NCI-H1092 treated with DMSO at 0.1 percent for 48 hours (cell line): ENCODE results near the gene BCR.

Experiments used
- DNase-seq: peaks from one replicate; lab custom pipeline; 2025; lab: John Stamatoyannopoulos, UW

The BCR gene

DNA sequence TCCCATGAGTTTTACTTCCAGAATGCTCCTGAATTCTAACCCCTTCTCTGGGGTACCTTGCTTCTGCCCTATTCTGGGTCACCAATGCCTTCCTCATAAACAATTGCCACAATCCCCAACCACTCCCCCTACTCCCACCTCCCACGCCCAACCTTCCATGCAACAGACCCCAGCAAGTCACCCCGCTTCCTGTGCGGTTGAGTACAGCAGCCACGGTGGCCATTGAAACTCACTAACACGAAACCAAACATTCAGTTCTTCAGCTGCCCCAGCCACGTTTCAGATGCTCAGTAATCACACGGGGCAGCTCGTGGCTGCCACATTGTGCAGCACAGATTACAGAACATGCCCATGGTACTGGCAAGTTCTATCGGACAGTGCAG is 3.7 kb upstream of the BCR start:
- DNase-seq: no peak

DNA sequence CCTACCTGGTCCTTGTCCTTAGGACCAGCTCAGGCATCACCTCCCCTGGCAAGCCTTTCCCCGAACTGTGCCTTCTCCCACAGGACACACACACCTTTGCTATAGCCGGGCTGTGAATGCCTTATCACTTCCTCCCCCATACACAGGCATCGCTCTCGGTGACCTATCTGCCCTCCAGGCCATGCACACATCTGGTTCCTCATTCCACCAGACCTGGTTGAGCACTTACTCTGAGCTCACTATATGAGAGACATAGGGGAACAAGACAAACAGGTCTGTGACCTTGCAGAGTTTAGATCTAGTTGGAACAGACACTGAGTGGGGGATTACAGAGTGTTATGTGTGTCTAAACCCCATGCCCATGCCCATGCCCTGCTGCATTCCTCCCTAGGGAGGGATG is 3.1 kb upstream of the BCR start:
- no peak for DNase-seq

DNA sequence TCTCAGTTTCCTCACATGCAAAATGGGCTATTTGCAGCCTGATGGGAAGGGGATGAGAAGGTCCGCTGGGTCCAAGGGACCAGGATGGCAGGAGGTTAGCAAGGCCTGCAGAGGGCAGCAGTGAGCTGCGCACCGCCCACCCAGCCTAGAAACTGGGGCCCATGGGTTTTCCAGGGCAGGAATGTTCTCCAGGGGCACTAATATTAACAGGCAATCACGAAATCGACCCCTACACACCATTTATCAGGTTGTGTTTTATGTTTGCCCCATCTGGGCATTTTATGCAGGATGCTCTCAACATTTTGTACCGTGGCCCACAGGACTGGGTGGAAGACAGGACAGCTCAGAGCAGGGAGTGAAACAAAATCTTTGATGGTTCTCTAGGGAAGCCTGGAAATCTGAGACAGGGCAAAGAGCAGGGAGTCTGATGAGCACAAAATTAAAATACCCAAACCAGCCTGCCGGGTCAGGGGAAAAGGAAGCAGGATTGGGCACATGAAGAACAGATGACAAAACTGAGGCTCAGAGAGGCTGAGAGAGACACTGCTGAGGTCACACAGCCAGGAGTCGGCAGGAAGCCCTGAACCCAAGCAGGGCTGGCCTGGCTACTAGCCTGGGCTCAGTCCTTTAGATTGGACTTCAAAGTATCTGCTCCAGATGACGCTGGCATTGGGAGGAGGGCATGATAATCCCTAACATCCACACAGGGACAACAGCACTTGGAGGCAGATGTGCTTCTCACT is 1.6 kb upstream of the BCR start:
- DNase-seq: peak; percentile 65

DNA sequence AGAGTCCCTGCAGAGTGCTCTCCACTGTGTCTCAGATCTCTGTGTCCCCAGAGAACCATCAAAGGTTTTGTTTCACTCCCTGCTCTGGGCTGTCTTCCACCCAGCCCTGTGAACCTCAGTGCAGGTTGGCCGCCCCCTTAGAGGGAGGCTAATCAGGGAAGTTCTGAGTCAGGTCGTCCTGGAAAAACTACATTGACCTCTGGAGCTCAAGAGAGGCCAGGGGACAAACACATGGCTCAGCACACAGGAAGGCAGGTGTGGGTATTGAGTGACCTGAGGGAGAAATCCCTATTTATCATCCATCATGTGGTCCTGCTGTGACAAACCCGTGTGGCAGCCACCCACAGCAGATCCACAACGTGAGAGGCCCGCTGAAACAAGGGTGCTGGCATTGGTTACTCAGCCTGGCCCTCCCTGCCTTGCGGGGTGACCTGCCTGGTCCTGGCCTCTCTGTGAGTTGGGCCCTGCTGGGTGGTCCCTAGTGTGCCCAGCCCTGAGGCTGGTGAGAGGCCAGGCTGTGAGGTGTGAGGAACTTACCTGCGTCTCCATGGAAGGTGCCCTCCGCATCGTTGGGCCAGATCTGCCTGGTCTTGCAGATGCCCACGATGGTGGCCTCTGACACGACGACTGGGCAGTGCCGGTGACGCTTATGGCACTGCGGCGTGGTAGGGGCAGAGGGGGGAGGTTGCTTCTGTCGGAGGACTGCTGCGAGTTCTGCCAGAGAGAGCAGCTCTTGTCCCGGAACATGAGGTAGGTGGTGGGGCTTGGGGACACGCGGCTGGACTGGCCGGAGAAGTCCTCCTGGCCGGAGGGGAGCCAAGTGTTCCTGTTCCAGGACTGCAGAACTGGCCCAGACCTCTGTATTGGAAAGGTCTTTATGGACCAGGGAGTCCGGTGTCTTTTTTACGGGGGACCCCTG is 669 bp upstream of the BCR start:
- DNase-seq: peak; percentile 35

DNA sequence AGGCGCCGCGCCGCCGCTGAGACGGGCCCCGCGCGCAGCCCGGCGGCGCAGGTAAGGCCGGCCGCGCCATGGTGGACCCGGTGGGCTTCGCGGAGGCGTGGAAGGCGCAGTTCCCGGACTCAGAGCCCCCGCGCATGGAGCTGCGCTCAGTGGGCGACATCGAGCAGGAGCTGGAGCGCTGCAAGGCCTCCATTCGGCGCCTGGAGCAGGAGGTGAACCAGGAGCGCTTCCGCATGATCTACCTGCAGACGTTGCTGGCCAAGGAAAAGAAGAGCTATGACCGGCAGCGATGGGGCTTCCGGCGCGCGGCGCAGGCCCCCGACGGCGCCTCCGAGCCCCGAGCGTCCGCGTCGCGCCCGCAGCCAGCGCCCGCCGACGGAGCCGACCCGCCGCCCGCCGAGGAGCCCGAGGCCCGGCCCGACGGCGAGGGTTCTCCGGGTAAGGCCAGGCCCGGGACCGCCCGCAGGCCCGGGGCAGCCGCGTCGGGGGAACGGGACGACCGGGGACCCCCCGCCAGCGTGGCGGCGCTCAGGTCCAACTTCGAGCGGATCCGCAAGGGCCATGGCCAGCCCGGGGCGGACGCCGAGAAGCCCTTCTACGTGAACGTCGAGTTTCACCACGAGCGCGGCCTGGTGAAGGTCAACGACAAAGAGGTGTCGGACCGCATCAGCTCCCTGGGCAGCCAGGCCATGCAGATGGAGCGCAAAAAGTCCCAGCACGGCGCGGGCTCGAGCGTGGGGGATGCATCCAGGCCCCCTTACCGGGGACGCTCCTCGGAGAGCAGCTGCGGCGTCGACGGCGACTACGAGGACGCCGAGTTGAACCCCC is 798 bp downstream of the BCR start:
- no peak for DNase-seq

DNA sequence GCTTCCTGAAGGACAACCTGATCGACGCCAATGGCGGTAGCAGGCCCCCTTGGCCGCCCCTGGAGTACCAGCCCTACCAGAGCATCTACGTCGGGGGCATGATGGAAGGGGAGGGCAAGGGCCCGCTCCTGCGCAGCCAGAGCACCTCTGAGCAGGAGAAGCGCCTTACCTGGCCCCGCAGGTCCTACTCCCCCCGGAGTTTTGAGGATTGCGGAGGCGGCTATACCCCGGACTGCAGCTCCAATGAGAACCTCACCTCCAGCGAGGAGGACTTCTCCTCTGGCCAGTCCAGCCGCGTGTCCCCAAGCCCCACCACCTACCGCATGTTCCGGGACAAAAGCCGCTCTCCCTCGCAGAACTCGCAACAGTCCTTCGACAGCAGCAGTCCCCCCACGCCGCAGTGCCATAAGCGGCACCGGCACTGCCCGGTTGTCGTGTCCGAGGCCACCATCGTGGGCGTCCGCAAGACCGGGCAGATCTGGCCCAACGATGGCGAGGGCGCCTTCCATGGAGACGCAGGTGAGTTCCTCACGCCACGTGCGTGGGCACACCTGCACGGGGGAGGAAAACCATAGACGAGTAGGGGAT is 1.5 kb downstream of the BCR start:
- DNase-seq: no peak

DNA sequence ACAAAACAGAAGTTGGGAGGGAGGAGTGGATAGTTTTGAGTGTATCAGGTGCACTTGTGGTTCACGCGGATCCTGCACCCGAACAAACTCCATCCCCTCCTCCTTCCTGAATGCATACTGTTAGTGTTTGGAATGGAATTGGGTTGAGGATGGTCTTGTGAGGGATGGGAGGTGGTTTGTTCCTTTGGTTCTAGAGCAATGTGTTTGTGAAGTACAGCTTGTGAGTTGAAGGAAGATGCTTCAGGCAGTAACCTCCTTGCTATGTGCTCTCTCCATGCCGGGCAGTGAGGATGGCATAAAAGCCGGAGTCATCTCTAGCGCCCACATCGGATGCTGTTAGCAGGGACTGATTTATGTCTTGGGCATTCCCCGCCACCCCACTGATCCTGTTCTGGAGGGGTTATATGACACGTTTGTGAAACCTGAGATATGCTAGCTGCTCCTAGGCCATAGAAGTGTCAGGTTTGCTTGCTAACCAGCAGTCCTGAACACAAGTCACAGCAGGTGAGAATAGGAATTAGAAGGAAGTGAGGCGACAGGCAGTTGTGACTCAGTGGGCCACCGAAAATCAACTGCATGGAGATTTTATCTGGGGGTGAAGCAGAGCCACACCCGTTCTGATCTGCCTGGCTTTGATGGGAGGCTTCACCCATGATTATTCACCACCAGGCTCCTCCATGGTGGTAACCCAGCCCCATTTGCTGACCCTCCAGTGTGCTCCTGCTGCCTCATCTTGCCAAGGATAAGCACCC is 2.2 kb downstream of the BCR start:
- DNase-seq: peak; percentile 30

DNA sequence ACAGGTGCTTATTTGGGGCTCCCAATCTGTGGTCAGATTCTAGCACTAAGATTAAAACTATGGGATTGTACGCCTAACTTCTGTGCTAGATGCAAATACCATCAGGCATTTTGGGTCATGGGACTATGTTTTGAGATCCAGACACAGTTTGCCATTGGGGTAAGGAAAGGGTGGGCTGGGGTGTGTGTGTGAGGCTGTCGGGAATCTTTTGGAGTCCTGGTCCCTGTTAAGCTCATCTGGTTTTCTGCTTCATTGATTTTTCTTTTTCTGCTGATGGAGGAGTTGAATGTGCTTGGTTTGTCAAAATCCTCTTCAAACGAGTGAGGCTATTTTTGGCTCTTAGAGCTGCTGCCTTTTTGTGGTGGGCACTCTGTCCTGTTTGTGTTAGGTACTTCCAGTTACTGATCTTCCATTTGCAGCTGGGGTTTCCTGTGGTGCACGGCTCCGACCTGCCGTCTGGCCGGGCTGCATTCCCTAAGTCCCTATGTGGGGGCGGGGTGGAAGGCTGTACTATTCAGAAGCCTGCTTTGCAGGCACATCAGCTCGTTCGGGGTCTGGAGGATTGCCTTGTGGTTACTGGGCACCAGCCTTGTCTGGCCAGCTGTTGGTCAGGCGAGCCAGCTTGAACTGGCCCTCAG is 2.9 kb downstream of the BCR start:
- DNase-seq: peak; percentile 62

DNA sequence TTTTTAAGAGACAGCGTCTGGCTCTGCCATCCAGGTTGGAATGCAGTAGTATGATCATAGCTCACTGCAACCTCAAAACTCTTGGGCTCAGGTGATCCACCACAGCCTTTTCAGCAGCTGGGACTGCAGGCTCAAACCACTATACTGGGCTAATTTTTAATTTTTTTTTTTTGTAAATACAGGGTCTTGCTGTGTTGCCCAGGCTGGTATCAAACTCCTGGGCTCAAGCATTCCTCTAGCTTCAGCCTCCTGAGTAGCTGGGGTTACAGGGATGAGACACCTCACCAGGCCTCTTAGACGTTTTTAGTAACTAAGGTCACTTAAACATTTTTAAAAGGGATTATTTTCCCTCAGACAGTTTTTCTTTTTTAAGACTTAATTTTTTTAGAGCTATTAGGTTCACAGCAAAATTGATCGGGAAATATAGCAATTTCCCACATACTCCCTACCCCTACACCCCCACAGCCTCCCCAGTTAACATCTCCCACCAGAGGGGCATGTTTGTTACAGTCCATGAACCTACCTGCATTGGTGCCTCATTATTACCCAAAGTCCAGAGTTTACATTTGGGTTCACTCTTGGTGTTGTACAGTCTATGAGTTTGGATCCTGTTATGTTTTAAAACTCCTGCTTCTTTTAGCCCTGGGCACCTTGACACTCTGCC is 3.9 kb downstream of the BCR start:
- no peak for DNase-seq

DNA sequence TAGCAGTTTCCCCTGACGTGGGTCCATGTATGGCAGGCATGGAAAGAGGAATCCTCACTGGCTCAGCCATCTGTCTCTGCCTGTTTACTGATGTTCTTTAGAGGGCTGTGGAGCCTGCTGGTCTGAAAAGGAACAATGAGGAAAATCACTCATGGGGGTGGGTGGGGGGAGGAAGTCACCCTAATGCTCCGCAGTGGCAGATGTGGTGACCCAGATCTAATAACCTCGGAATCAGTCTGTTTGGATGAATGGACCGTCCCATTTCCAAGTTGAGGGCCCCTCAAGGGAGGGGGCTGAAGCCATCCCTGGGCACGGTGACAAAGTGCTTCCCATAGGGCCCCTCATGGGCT is 4.4 kb downstream of the BCR start:
- DNase-seq: peak; percentile 36

DNA sequence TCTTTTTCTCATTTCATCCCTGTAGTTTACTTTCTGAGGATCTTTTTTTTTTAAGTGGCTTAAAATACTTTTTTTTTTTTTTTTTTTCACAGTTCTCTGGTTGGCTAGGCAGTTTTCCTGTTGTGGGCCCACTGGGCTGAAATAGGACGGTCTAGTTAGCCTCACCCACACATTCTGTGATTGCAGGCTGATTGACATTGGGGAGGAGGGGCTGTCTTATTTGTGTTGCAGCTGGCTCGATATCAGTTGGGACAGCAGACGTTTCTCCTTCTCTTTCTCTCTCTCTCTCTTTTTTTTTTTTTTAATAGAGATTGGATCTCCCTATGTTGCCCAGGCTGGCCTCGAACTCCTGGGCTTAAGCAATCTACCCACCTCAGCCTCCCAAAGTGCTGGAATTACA is 6.9 kb downstream of the BCR start:
- no peak for DNase-seq

DNA sequence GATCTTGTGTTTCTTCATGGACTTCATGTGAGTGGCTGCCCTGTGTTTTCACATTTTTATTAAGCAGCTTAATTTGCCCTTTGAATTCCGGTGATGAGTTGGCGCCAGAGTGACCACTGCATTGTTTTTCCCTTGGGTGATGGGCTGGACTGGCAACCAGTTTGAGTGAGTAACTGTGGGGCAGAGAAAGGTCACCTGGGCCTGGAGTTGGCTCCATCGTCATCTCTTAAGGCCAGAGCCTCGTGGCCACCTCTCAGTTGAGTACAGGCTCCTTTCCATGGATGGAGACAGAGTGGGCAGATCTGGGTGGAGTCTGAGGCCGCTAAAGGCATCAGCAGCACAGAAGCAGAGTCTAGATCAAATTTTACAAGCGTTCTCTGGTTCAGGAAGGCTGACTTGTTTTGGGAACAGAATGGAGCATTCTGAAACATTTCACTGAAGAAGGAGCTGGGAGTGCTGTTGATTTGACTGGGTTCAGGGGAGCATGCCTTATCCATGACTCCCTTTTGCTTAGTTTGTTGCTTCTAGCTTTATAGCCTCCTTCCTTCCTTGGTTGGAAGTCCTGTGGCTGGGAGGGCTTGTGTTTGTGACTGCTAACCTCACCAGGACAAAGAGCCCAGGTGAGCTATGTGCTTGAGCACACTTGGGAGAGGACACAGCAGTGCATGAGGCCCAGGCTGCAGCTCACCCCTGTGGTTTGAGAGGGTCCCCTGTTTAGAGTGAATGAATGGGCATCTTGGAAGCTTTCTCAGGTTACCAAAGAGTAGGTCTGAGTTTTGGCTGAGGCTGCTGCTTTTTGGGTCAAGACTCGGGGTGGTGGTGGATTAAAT is 7.8 kb downstream of the BCR start:
- no peak for DNase-seq

DNA sequence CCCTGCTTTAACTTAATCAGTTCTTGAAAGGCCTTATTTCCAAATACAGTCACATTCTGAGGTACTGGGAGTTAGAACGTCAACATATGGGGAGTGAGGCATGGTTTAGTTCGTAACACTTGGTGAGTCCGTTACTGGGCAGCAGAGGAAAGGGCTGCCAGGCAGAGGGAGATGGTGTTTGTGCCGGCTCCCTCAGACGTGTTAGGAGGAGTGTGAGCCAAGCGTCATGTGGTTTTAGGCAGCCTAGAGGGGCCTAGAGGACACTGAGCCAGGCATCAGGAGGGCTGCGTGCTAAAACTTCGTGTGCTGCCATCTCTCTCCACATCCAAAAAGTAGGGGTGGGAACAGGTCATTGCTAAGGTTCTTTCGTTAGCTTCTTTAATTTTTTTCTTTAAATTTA is 10.2 kb downstream of the BCR start:
- no peak for DNase-seq

DNA sequence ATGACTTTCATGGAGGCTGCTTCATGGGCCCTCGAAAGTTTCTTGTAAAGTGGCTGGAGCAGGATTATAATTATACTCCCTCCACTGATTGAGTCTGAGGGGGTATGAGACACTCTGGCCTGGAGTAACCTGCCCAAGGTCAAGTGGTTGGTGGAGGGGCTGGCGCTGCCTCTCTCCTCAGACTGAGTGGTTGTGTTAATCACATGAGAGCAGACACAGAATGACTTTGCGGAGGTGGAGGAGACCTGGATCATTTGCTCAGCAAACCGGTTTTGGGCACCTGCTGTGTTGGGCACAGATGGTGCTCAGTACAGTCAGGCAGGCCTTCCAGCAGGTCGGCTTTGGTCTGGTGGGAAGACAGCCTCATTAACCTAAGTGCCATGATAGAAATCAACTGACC is 11.8 kb downstream of the BCR start:
- DNase-seq: peak; percentile 49

DNA sequence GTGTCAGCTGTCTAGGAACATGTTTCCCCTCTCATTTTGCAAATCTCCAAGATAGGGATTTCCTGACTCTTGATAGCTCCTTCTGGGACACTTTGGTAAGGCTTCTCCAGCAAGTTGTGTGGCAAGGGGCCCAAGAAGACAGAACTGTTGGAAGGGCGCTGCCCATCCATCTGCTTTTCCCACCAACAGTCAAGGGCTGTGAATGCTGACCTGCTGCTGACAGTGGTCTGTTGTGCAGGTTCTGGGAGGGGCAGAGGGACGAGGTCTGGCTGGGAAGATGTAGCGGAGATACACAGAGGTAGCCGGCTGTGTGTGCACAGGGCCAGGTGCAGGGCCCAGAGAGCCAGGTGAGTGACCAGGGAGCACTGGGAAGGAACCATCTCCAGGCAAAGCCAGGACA is 12.2 kb downstream of the BCR start:
- no peak for DNase-seq

DNA sequence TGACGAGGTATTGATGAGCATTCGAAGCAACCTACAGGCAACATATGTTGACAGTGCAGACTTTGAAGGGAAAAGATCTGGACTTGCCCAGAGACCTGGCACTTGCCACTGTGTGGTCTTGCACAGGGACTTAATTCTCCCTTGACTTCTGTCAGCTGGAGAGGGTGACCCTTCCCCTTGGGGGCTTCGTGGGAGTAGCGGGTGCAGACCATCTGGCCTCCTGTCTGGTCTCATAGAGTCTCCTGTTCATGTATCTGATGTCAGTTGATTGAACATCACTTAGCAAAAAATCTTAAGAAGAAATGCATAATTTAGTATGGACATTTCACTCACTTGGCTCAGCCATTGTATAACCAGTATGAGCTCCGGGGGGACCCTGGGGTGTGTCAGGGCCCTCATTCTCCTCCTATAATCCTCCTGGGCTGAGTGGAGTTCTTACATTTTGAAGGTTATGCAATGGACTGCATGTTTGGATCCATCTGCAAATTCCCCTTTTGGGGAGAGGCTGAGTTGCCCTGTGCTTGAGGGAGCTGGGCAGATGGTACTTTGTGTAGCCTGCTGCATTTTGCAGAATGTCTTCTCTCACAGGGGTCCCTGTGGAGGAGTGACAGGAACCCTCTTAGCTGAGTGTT is 13.0 kb downstream of the BCR start:
- no peak for DNase-seq

DNA sequence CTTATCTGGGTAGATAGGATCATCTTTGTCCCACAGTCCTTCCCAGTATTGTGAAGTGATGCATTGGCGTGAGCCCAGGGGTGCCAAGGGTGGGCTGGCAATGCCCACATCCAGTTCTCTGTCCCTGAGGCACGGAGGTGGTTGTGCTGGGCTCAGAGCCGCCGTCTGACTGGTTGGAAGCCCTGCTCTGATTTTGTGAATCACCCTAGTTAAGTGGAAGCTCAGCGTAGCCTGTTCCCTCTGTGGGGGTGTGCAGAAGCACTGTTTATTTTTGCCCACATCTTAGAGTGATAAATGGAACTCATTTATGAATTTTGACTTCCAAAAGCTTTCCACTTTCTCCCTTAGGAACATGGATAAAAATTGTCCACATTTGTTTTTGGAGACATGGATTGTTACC is 13.6 kb downstream of the BCR start:
- DNase-seq: no peak

DNA sequence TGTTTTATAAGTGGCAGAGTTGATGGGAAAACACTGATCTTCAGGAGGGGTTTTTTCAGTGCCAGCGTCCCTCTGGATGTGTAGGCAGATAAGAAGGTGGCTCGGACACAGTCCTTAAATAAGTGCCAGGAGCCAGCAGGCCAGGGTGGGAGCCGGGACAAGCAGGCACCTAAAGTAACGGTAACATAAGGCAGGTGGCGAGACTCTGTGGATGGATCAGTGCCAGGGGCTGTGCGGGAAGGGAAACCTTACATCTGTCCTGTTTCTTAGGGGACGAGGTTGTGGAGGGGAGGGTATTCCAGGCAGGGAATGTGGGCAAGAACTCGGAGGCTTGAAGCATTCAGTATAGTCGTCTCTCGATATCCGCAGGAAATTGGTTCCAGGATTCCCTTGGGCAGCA is 15.9 kb downstream of the BCR start:
- no peak for DNase-seq

DNA sequence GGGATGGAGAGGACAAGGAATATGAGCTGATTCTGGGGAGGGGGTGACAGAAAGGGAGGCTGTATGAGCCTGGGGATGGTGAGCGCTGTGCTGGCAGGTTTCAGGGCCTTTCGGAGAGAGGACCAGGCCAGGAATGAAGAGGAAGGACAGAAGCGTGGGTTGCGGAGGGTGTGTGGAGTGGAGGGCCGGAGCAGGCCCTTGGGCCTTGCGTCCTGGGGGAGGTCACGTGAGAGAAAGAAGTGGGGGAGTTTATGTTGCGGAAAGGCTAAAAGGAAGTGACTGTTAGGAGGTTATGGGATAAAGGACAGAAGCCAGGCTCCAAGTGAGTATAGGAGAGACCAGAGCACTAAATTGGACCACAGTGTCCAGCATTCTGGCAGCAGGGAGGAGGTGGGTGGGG is 17.5 kb downstream of the BCR start:
- no peak for DNase-seq
